Tibial nerve (tissue), 4 donors: ENCODE data around the gene P4HA1. TPM values are rescaled to one million over a fixed set of nuclear protein-coding genes. Genes with fewer than 3 reads are reported as not detected.

Experiments used
- DNase-seq, 2 donors: peaks; one replicate each; pipeline ENCODE4 v3.0.0-alpha.2; 2019; ENCODE audit warnings: low spot score in 2 of 2
- H3K27ac ChIP-seq, 4 donors: fragments of 200-600 bp; sonication (generic) in 3 of 4; one replicate each; pipeline ENCODE4 v1.5.1; 2017 to 2019; ENCODE audit warnings: mild to moderate bottlenecking in 1 of 4
- H3K27me3 ChIP-seq, 2 donors: fragments of 200-600 bp; sonication (generic) in 1 of 2; one replicate each; pipeline versions ENCODE4 v1.5.1 to v1.6.0; 2017 to 2019
- H3K36me3 ChIP-seq, 3 donors: fragments of 200-600 bp; sonication (generic); one replicate each; pipeline ENCODE4 v1.5.1; 2018 to 2019
- H3K4me1 ChIP-seq, 4 donors: fragments of 200-600 bp; sonication (generic) in 3 of 4; one replicate each; pipeline ENCODE4 v1.5.1; 2017 to 2019
- H3K4me3 ChIP-seq, 4 donors: fragments of 200-600 bp; sonication (generic) in 3 of 4; one replicate each; pipeline ENCODE4 v1.5.1; 2017 to 2019; ENCODE audit warnings: mild to moderate bottlenecking in 1 of 4, moderate library complexity in 1 of 4
- H3K9me3 ChIP-seq, 4 donors: fragments of 200-600 bp; sonication (generic) in 3 of 4; one replicate each; pipeline ENCODE4 v1.5.1; 2017 to 2019
- CTCF ChIP-seq, 5 experiments: fragments of 200-600 bp in 3 of 5; fragments of 450-650 bp in 2 of 5; sonication (generic) in 3 of 5; IDR thresholded peaks; one replicate each; pipeline ENCODE4 v1.5.1; 2016 to 2019; ENCODE audit warnings: antibody characterized with exemption in 5 of 5, mild to moderate bottlenecking in 3 of 5, moderate library complexity in 2 of 5
- EP300 ChIP-seq, 2 donors: sonication (generic); formaldehyde crosslinking; IDR thresholded peaks; one replicate each; pipeline ENCODE4 v1.6.1; 2017; ENCODE audit warnings: antibody characterized with exemption in 2 of 2, mild to moderate bottlenecking in 1 of 2
- POLR2A ChIP-seq, 2 donors: fragments of 450-650 bp; IDR thresholded peaks; one replicate each; pipeline ENCODE4 v1.6.1; 2017; ENCODE audit warnings: antibody characterized with exemption in 2 of 2, mild to moderate bottlenecking in 2 of 2, moderate library complexity in 2 of 2
- WGBS, 2 donors: methylation state at CpG; one replicate each; pipeline ENCODE4 v1.1.5; 2018; 5-methylcytosine and 5-hydroxymethylcytosine counted together
- total RNA-seq, 4 donors: library from RNA; depleted of rRNA; stranded (reverse); fragments of >200 nt; gene quantifications; one replicate each; pipeline ENCODE4 v1.1.0, GENCODE V29; 2016

The P4HA1 gene
- total RNA-seq, result 10 to 100 TPM; 24.9 to 40.0 (median 30.1) TPM

GRCh38 chr10:73096449-73097304 is at the start of gene P4HA1:
Gene P4HA1 (minus strand): TSS chr10:73096866. CDS start chr10:73074883, 21,983 bp downstream.
- 0% methylated on average over 69 to 75 of the region's 75 CpGs for WGBS, 2 donors
- H3K27me3 ChIP-seq, result no peaks in the 10 kb centered on the region
- peaks cover 0 to 11% (median 0%) of the 10 kb centered on the region in 3 donors for H3K36me3 ChIP-seq
- DNase-seq, result peak; percentile 96 to 98
- peak within 1 kb of the TSS; percentile 88 to 99 (median 98) for H3K27ac ChIP-seq
- peak within 1 kb of the TSS; percentile 68 to 96 (median 84) for H3K4me3 ChIP-seq
- peaks cover 0 to 24% (median 8%) of the 10 kb centered on the region in 4 donors for H3K4me1 ChIP-seq
- H3K9me3 ChIP-seq, result no peaks in the 10 kb centered on the region
- peak; percentile 80 to 100 for TF ChIP-seq EP300 (IDR thresholded peaks at IDR 0.05)
- TF ChIP-seq POLR2A (IDR thresholded peaks at IDR 0.05), result peak; percentile 91 to 95
- TF ChIP-seq CTCF (IDR thresholded peaks at IDR 0.05), result peak; percentile 61 to 90 (median 79)

- no peak overlapping the region for H3K27ac ChIP-seq
- peaks cover 0 to 100% (median 37%) of the 10 kb centered on the region in 3 donors for H3K36me3 ChIP-seq
- H3K27me3 ChIP-seq, result no peaks in the 10 kb centered on the region
- no peak for TF ChIP-seq POLR2A (IDR thresholded peaks at IDR 0.05)
- no peak for TF ChIP-seq CTCF (IDR thresholded peaks at IDR 0.05)
- TF ChIP-seq EP300 (IDR thresholded peaks at IDR 0.05), result no peak
- WGBS, 2 donors, result 87 to 94% methylated on average over 3 of the region's 3 CpGs
- no peaks in the 10 kb centered on the region for H3K4me1 ChIP-seq
- DNase-seq, result no peak
- no peak overlapping the region for H3K4me3 ChIP-seq
- no peaks in the 10 kb centered on the region for H3K9me3 ChIP-seq
These were observed 44.9 kb upstream of the P4HA1 start for GRCh38 chr10:73141603-73142002.

- H3K36me3 ChIP-seq, result peaks cover 0 to 100% (median 25%) of the 10 kb centered on the region in 3 donors
- WGBS, 2 donors, result 63 to 69% methylated on average over 2 of the region's 2 CpGs
- no peaks in the 10 kb centered on the region for H3K9me3 ChIP-seq
- H3K4me1 ChIP-seq, result no peaks in the 10 kb centered on the region
- DNase-seq, result no peak
- TF ChIP-seq CTCF (IDR thresholded peaks at IDR 0.05) (no peak), EP300 (IDR thresholded peaks at IDR 0.05) (no peak), POLR2A (IDR thresholded peaks at IDR 0.05) (no peak)
- H3K4me3 ChIP-seq, result no peak overlapping the region
- H3K27ac ChIP-seq, result no peak overlapping the region
- no peaks in the 10 kb centered on the region for H3K27me3 ChIP-seq
These were observed 42.6 kb upstream of the P4HA1 start for GRCh38 chr10:73139251-73139650.

GRCh38 chr10:73136627-73137026 is 40.0 kb upstream of the P4HA1 start:
- no peaks in the 10 kb centered on the region for H3K27me3 ChIP-seq
- DNase-seq, result no peak
- 78 to 97% methylated on average over 2 of the region's 2 CpGs for WGBS, 2 donors
- no peaks in the 10 kb centered on the region for H3K4me1 ChIP-seq
- no peak overlapping the region for H3K4me3 ChIP-seq
- no peak overlapping the region for H3K27ac ChIP-seq
- H3K9me3 ChIP-seq, result no peaks in the 10 kb centered on the region
- H3K36me3 ChIP-seq, result peaks cover 0 to 100% (median 25%) of the 10 kb centered on the region in 3 donors
- no peak for TF ChIP-seq CTCF (IDR thresholded peaks at IDR 0.05)
- no peak for TF ChIP-seq EP300 (IDR thresholded peaks at IDR 0.05)
- no peak for TF ChIP-seq POLR2A (IDR thresholded peaks at IDR 0.05)

- no peak for DNase-seq
- Histone ChIP-seq H3K36me3 (peaks cover 0 to 99% (median 14%) of the 10 kb centered on the region in 3 donors), H3K27ac (no peak overlapping the region), H3K4me1 (no peaks in the 10 kb centered on the region), H3K9me3 (no peaks in the 10 kb centered on the region), H3K4me3 (no peak overlapping the region), H3K27me3 (no peaks in the 10 kb centered on the region)
- no peak for TF ChIP-seq CTCF (IDR thresholded peaks at IDR 0.05)
- no peak for TF ChIP-seq EP300 (IDR thresholded peaks at IDR 0.05)
- no peak for TF ChIP-seq POLR2A (IDR thresholded peaks at IDR 0.05)
- 90 to 98% methylated on average over 3 of the region's 3 CpGs for WGBS, 2 donors
These were observed 38.1 kb upstream of the P4HA1 start for GRCh38 chr10:73134727-73135126.
